SH-SY5Y (cell line): ENCODE measurements around the gene SYT2.

ENCODE experiments used
- GATA2 ChIP-seq: IDR thresholded peaks from 2 replicates; pipeline ENCODE4 v1.6.1; 2011; ENCODE audit warnings: mild to moderate bottlenecking, low read depth, low read length
- GATA3 ChIP-seq: IDR thresholded peaks from 2 replicates; pipeline ENCODE4 v1.6.1; 2011; ENCODE audit warnings: low read depth, mild to moderate bottlenecking, low read length, moderate library complexity

Gene SYT2

DNA sequence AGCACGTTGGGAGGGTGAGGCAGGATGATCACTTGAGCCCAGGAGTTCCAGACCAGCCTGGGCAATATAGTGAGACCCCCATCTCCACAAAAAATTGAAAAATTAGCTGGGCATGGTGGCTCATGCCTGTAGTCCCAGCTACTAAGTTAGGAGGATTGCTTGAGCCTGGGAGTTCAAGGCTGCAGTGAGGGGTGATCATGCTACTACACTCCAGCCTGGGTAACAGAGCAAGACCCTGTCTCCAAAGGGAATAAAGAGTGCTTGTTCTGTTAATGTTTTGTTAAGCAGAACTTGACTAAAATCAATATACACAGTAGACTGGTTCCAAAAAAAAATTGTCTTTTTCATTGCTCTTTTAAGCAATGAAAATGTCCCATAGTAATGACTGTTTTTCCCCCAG lies 146.4 kb downstream of the SYT2 start:
- TF ChIP-seq GATA2, result no peak
- TF ChIP-seq GATA3, result no peak

DNA sequence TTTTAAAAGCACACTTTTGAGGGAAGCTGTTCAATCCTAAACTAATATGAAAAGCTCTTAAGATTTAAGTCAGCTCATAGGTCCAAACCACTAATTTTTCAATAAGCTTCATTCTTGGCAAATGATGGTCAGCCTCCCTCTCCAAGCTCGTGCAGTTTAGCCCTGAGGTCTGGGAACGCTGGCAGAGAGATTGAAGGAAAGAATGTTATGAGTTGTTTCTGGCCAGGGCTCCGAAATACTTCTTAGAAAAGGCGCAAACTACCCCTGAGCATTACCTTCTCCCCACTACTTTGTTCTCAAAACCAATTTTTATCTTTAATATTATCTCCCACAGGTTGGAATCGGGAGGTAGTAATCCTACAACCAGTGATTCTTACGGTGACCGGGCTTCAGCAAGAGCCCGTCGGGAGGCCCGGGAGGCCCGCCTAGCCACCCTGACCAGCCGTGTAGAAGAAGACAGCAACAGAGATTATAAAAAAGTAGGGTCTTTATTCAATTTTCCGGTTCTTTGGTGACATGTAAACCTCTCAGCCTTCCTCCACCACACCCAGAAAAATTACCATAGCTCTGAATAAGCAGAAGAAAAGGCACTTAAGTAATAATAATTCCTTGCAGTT lies 147.7 kb downstream of the SYT2 start:
- TF ChIP-seq GATA2 (no peak), GATA3 (no peak)

DNA sequence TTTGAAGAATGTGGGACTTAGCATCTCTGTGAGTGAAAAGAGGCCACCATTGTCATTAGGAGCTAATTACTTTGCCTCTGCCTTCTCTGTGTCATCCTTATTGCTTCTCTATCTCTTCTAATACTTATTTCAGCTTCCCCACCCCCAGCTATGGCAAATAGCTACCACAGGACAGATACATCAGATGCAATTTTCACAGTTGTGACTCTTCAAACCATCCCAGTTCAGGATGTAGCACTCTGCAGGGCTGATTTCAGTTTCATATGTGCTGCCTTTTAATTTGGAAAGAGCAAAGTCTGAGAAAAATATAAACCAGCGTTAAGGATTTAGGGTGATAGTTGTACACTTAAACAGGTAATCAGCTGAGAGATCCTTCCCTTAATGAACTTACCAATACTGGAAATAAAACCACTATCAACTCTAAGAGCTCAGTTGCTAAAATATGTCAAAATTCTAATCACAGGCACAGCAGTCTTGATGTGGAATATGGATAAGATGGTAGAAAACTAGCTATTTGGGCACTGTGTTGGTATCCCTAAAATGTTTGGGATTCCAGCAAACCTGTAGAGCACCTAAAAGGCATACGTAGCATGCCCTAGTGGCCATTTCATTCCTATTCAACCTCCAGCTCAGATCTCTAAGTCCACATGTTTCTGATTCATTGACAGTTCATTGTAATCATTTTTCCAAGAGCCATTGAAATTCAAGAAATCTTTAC lies 148.4 kb downstream of the SYT2 start:
- TF ChIP-seq GATA3 (no peak), GATA2 (no peak)

DNA sequence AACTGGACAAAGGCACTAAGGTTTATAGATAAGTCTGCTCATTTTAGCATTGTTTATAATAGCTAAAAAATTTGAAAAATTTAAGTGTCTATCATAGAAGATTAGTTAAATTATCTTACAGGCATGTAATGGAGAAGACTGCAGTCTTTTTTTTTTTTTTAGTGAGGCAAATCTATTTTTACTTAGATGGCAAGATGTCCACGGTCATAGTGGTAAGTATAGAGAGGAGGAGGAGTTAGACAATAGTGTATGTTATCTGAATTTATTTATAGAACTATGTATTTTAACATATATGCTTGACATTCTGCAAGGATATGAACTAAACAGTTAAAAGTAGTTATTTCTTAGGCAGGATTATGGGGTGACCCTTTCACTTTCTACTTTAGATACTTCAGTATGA lies 149.0 kb downstream of the SYT2 start:
- TF ChIP-seq GATA3, result no peak
- TF ChIP-seq GATA2, result no peak

DNA sequence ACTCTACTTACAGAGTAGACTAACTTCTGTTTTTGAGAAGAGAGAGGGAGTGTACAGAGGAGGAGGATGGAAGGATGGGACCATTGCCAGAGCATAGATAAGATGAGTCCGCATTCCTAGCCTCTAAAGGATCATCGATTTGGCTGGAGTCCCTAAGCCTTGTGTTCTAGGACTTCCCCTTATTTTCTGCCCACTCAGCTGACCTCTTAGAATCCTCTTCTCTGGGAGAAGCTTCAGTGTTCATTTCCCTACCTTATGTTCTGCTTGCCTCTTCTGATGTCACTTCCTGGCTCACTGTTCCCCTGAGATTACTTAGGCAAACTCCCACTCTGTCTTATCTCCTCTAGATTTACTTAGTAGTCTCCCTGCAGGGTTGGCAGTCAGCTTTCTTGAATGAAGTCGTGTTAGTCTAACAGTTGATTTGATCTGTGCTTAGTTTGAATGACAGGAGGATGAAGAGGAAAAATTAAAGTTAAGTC lies 156.7 kb downstream of the SYT2 start:
- TF ChIP-seq GATA2 (no peak), GATA3 (no peak)

DNA sequence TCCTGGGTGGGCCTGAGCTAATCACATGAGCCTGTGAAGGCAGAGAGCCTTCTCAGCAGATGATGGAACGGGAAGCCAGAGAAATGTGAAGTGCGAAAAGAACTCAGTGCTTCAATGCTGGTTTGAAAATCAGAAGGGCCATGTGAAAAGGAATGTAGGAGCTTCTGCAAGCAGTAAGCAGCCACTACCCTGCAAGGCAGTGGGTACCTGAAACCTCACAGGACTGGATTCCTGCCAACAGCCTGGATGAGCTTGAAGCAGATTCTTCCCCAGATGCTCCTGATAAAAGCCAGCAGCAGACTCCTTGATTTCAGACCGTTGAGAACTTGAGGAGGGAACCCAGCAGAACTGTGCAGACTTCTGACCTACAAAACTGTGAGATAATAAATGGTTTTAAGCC lies 158.6 kb downstream of the SYT2 start:
- TF ChIP-seq GATA3 (no peak), GATA2 (no peak; the same call in 1 of the 2 replicates)

DNA sequence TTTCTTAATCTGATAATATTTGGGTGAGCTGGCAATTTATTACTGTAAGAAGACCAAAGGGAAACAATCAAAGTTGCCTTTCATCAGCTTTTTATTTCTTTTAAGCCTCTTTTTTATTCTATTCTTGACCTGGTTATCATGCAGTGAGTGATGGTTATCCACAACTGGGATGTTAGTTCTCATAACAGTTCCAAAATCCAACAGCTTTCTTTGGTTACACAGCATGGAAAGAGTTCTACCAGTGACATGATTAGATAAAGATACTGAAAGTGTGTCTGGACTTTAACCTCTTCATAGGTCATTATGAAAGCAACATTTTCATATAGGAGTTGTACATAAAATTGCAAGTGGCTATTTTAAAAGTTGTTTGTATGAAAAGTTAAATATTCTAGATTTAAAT lies 163.0 kb downstream of the SYT2 start:
- TF ChIP-seq GATA3, result no peak
